NCI-H2171 treated with DMSO at 0.1 percent for 48 hours (cell line): ENCODE data around the gene NOS1AP.
"Not testable (repeated sequence)": the region's sequence is repeated elsewhere in the genome, so short reads cannot be mapped to it uniquely, and the experiment has no call there.

ENCODE experiments used
- DNase-seq: peaks from one replicate; lab custom pipeline; 2025; lab: John Stamatoyannopoulos, UW

NOS1AP gene

DNA sequence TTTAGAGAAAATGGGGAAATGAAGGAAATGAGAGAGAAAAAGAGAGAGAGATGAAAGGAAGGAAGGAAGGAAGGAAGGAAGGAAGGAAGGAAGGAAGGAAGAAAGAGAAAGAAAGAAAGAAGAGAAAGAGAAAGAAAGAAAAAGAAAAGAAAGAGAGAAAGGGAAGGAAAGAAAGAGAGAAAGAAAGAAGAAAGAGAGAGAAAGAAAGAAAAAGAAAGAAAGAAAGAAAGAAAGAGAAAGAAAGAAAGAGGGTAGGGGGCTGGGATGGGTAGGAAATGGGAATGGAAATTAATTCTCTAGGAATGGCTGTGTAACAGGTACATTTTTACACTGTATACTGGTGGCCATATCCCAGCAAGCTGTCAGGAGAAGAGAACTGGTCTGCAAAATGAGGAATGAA is 346.7 kb downstream of the NOS1AP start:
- no peak for DNase-seq

GRCh38 chr1:162416909-162417308 is 347.4 kb downstream of the NOS1AP start:
- no peak for DNase-seq

- no peak for DNase-seq
Observed at GRCh38 chr1:162417650-162418049, 348.2 kb downstream of the NOS1AP start.

- DNase-seq: not testable (repeated sequence)
Observed at GRCh38 chr1:162418584-162418983, 349.1 kb downstream of the NOS1AP start.

- not testable (repeated sequence) for DNase-seq
Observed at GRCh38 chr1:162419450-162419931, 350.0 kb downstream of the NOS1AP start.
